Stomach (tissue), 4 donors: ENCODE results near the gene OSM.

Experiments
- CTCF ChIP-seq, 7 experiments: fragments of 450-650 bp in 4 of 7; fragments of 200-600 bp in 3 of 7; sonication (generic) in 3 of 7; IDR thresholded peaks; one replicate each; pipeline ENCODE4 v1.5.1; 2016 to 2019; ENCODE audit warnings: antibody characterized with exemption in 7 of 7, control low read depth in 2 of 7, mild to moderate bottlenecking in 1 of 7
- POLR2A ChIP-seq, 4 donors: fragments of 450-650 bp; IDR thresholded peaks; one replicate each; pipeline ENCODE4 v1.6.1; 2016; ENCODE audit warnings: antibody characterized with exemption in 4 of 4, control low read depth in 2 of 4, mild to moderate bottlenecking in 1 of 4, moderate library complexity in 1 of 4
- POLR2AphosphoS5 ChIP-seq, 3 donors: sonication (generic); formaldehyde crosslinking; IDR thresholded peaks; one replicate each; pipeline ENCODE4 v1.6.1; 2016; ENCODE audit warnings: antibody characterized with exemption in 3 of 3

GRCh38 chr22:30228509-30229359 lies 37.9 kb downstream of the OSM start:
- TF ChIP-seq CTCF (IDR thresholded peaks at IDR 0.05) = no peak
- TF ChIP-seq POLR2A (IDR thresholded peaks at IDR 0.05) = no peak
- no peak for TF ChIP-seq POLR2AphosphoS5 (IDR thresholded peaks at IDR 0.05)
